PC-9 (cell line): Measurements from ENCODE around the gene ITGAV. TPM values are rescaled to one million over a fixed set of nuclear protein-coding genes. Genes with fewer than 3 reads are reported as not detected.
"Not testable (repeated sequence)": the region's sequence is repeated elsewhere in the genome, so short reads cannot be mapped to it uniquely, and the experiment has no call there.

Experiments
- BruUV-seq: library from RNA; stranded (reverse); fragments of 400-500 nt; replicated peaks from 2 replicates; lab custom pipeline; 2021; lab: Mats Ljungman, UMichigan
- CTCF ChIA-PET: fragments of 300-600 bp; sonication (Branson Sonifier 250); formaldehyde crosslinking; loops from one replicate; lab custom pipeline; 2022; ENCODE audit warnings: antibody characterized with exemption; lab: Charles Lee
- POLR2A ChIA-PET: fragments of 300-600 bp; sonication (Branson Sonifier 250); formaldehyde crosslinking; loops from one replicate; lab custom pipeline; 2022; ENCODE audit warnings: antibody characterized with exemption; ENCODE audit not compliant: unreplicated experiment; lab: Charles Lee
- DNase-seq, 2 experiments: peaks; one replicate each; pipeline versions ENCODE4 v3.0.0 to v3.0.0-alpha.2; 2015 to 2022; ENCODE audit warnings: mixed read lengths in 1 of 2
- H2AFZ ChIP-seq: fragments of 200-600 bp; sonication (generic); 2 replicates; pipeline ENCODE4 v1.8.1; 2017; ENCODE audit warnings: antibody characterized with exemption
- H3F3A ChIP-seq: fragments of 200-600 bp; sonication (generic); 2 replicates; pipeline ENCODE4 v1.8.1; 2017; ENCODE audit warnings: antibody characterized with exemption, mild to moderate bottlenecking, low read depth; ENCODE audit not compliant: insufficient read depth
- H3K27ac ChIP-seq: fragments of 200-600 bp; sonication (generic); 2 replicates; pipeline ENCODE4 v1.6.1; 2016; ENCODE audit warnings: mixed run types
- H3K27me3 ChIP-seq: fragments of 200-600 bp; sonication (generic); 2 replicates; pipeline ENCODE4 v1.6.1; 2016; ENCODE audit warnings: low read depth, mixed run types; ENCODE audit not compliant: insufficient read depth
- H3K36me3 ChIP-seq: fragments of 200-600 bp; sonication (generic); 2 replicates; pipeline ENCODE4 v1.6.1; 2016; ENCODE audit warnings: low read depth, mixed run types
- H3K4me1 ChIP-seq: fragments of 200-600 bp; sonication (generic); replicated peaks from 2 replicates; pipeline ENCODE4 v1.6.1; 2016; ENCODE audit warnings: mixed run types; ENCODE audit not compliant: insufficient read depth
- H3K4me2 ChIP-seq: fragments of 200-600 bp; sonication (generic); 2 replicates; pipeline ENCODE4 v1.6.1; 2017; ENCODE audit warnings: mixed run types
- H3K4me3 ChIP-seq: fragments of 200-600 bp; sonication (generic); 2 replicates; pipeline ENCODE4 v1.6.1; 2016; ENCODE audit warnings: mixed run types
- H3K79me2 ChIP-seq: fragments of 200-600 bp; sonication (generic); 2 replicates; pipeline ENCODE4 v1.6.1; 2017; ENCODE audit warnings: low read depth, mixed run types
- H3K9me2 ChIP-seq: fragments of 200-600 bp; sonication (generic); 2 replicates; pipeline ENCODE4 v1.8.1; 2017; ENCODE audit warnings: mild to moderate bottlenecking; ENCODE audit not compliant: insufficient read depth
- H3K9me3 ChIP-seq: fragments of 200-600 bp; sonication (generic); 2 replicates; pipeline ENCODE4 v1.8.1; 2016; ENCODE audit warnings: low read depth; ENCODE audit not compliant: insufficient read depth
- H4K20me1 ChIP-seq: fragments of 200-600 bp; sonication (generic); 2 replicates; pipeline ENCODE4 v1.8.1; 2017; ENCODE audit not compliant: insufficient read depth
- EZH2 ChIP-seq: fragments of 200-600 bp; sonication (generic); IDR thresholded peaks from 2 replicates; pipeline ENCODE4 v1.8.0; 2017; ENCODE audit warnings: antibody characterized with exemption, low read depth
- intact Hi-C: fragments of 100-400 bp; cut with micrococcal nuclease; formaldehyde crosslinking; loops from one replicate; pipeline ENCODE4 v1.10.0; 2022; ENCODE audit not compliant: unreplicated experiment
- total RNA-seq: library from RNA; stranded (reverse); gene quantifications from 2 replicates; pipeline ENCODE4 v1.2.3, GENCODE V29; 2021
- TF ChIP-seq, protein P1 (sequence below): fragments of 200-600 bp; sonication (generic); conservative IDR thresholded peaks from 2 replicates; pipeline ENCODE4 v1.6.1; 2017; ENCODE audit warnings: mixed run types, antibody characterized with exemption, mild to moderate bottlenecking, moderate library complexity

The ITGAV gene
- total RNA-seq, 1 experiment from 2014 or later, result 28.0 TPM

DNA sequence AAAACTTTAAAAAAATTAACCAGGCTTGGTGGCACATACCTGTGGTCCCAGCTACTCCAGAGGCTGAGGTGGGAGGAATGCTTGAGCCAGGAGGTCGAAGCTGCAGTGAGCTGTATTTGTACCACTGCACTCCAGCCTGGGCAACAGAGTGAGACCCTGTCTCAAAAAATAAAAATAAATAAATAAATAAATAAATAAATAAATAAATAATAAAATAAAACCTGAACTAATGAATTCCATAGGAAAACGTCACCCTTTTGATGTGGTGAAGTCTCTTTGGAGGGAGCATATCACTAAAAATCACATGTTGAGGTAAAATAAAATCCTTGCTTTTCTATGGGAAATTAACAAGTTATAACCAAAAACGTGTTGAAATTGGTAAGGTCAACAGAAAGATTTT lies 29.6 kb upstream of the ITGAV start:
- BruUV-seq, result no TSS peak
- CTCF ChIA-PET, result no interaction called here
- no peak overlapping the region for H3K4me2 ChIP-seq

DNA sequence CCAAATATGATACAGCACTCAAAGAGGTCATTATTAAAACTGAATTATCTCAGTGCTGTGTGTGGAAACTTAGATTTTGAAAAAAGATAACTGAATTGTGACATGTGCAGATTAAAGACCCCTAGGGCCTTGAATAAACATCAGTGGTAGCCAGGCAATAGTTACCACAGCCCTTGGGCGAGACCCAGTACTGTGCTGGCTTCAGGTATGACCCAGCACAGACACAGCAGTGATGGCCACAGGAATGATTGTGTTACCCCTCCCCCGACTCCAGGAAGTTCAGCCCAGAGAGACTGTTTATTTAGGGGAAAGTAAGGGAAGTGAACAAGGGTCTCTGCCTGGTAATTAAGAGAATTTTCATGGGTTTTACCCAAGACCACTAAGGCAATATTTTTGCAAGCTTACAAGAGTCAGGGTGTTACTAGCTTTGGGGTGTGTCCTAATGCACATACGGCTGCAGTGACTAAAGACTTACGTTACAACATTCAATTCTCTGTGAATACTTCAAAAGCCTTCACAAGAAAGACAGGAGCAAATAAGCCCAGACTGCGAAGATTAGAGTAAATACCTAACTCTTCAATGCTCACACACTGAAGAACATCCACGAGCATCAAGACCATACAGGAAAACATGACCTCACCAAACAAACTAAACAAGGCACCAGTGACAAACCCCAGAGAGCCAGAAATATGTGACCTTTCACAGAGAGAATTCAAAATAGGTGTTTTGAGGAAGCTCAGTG lies 28.2 kb upstream of the ITGAV start:
- no peak for DNase-seq
- POLR2A ChIA-PET, result no interaction called here
- CTCF ChIA-PET, result no interaction called here
- Histone ChIP-seq H3F3A (no peaks in the 10 kb centered on the region), H3K79me2 (no peaks in the 10 kb centered on the region), H2AFZ (no peak overlapping the region), H4K20me1 (no peaks in the 10 kb centered on the region), H3K9me2 (peaks cover 4% of the 10 kb centered on the region; the same call in 1 of the 2 replicates), H3K4me1 (peaks cover 7% of the 10 kb centered on the region; the same call in 1 of the 2 replicates), H3K9me3 (no peaks in the 10 kb centered on the region), H3K4me3 (no peak overlapping the region), H3K4me2 (no peak overlapping the region), H3K36me3 (no peaks in the 10 kb centered on the region), H3K27me3 (no peaks in the 10 kb centered on the region), H3K27ac (no peak overlapping the region)
- no TSS peak for BruUV-seq
- intact Hi-C loops, result no loop called here
- TF ChIP-seq, protein P1, sequence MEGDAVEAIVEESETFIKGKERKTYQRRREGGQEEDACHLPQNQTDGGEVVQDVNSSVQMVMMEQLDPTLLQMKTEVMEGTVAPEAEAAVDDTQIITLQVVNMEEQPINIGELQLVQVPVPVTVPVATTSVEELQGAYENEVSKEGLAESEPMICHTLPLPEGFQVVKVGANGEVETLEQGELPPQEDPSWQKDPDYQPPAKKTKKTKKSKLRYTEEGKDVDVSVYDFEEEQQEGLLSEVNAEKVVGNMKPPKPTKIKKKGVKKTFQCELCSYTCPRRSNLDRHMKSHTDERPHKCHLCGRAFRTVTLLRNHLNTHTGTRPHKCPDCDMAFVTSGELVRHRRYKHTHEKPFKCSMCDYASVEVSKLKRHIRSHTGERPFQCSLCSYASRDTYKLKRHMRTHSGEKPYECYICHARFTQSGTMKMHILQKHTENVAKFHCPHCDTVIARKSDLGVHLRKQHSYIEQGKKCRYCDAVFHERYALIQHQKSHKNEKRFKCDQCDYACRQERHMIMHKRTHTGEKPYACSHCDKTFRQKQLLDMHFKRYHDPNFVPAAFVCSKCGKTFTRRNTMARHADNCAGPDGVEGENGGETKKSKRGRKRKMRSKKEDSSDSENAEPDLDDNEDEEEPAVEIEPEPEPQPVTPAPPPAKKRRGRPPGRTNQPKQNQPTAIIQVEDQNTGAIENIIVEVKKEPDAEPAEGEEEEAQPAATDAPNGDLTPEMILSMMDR, result no peak
- no peak for TF ChIP-seq EZH2

More for the DNA sequence above, 29.6 kb upstream of the ITGAV start:
- POLR2A ChIA-PET, result interaction anchor here (0.7 kb wide), 1 partner anchor 30 kb away, joined by 8 read pairs; the partner anchor contains the start of gene ITGAV
- H3K9me3 ChIP-seq, result no peaks in the 10 kb centered on the region
- H3K79me2 ChIP-seq, result no peaks in the 10 kb centered on the region
- peaks cover 5% of the 10 kb centered on the region; the same call in 1 of the 2 replicates for H3K9me2 ChIP-seq
- TF ChIP-seq, protein P1, result no peak
- TF ChIP-seq EZH2, result no peak
- no peaks in the 10 kb centered on the region for H3K36me3 ChIP-seq
- H3K4me1 ChIP-seq, result peaks cover 7% of the 10 kb centered on the region; the same call in 1 of the 2 replicates
- no peaks in the 10 kb centered on the region for H3K27me3 ChIP-seq
- H2AFZ ChIP-seq, result no peak overlapping the region
- DNase-seq, result no peak
- intact Hi-C loops, result no loop called here
- H3F3A ChIP-seq, result no peaks in the 10 kb centered on the region
- no peak overlapping the region for H3K27ac ChIP-seq
- H3K4me3 ChIP-seq, result no peak overlapping the region
- H4K20me1 ChIP-seq, result no peaks in the 10 kb centered on the region

DNA sequence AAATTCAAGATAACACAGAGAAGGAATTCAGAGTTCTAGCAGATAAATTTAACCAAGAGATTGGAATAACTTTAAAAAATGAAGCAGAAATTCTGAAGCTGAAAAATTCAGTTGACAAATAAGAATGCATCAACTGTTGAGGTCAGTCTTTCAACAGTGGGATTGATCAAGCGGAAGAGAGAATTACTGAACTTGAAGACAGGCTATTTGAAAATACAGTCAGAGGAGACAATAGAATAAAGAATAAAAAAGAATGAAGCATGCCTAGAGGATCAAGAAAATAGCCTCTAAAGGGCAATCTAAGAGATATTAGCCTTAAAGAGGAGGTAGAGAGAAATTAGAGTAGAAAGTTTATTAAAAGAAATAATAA lies 27.7 kb upstream of the ITGAV start:
- Histone ChIP-seq H3K4me1 (peaks cover 7% of the 10 kb centered on the region; the same call in 1 of the 2 replicates), H3K9me2 (no peaks in the 10 kb centered on the region), H3K4me2 (no peak overlapping the region), H3K27me3 (no peaks in the 10 kb centered on the region), H3K36me3 (no peaks in the 10 kb centered on the region), H3K4me3 (no peak overlapping the region), H3K79me2 (no peaks in the 10 kb centered on the region), H3K27ac (no peak overlapping the region), H4K20me1 (no peaks in the 10 kb centered on the region), H2AFZ (no peak overlapping the region), H3K9me3 (no peaks in the 10 kb centered on the region), H3F3A (no peaks in the 10 kb centered on the region)
- CTCF ChIA-PET, result no interaction called here
- TF ChIP-seq EZH2, result no peak
- TF ChIP-seq, protein P1, result no peak
- intact Hi-C loops, result no loop called here
- DNase-seq, result no peak
- BruUV-seq, result no TSS peak
- POLR2A ChIA-PET, result no interaction called here

DNA sequence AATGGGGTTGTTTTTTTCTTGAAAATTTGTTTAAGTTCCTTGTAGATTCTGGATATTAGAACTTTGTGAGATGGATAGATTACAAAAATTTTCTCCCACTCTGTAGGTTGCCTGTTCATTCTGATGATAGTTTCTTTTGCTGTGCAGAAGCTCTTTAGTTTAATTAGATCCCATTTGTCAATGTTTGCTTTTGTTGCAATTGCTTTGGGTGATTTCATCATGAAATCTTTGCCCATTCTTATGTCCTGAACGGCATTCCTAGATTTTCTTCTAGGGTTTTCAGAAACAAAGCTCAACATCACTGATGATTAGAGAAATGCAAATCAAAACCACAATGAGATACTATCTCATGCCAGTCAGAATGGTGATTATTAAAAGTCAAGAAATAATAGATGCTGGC lies 21.3 kb upstream of the ITGAV start:
- H3F3A ChIP-seq, result peaks cover 15% of the 10 kb centered on the region; the same call in 1 of the 2 replicates
- H3K27me3 ChIP-seq, H3K36me3 ChIP-seq, H3K9me2 ChIP-seq, intact Hi-C loops, H3K4me3 ChIP-seq, DNase-seq, H2AFZ ChIP-seq, POLR2A ChIA-PET, CTCF ChIA-PET, H4K20me1 ChIP-seq, H3K9me3 ChIP-seq, H3K79me2 ChIP-seq, H3K4me2 ChIP-seq, BruUV-seq: not testable (repeated sequence)
- H3K4me1 ChIP-seq, result peaks cover 16% of the 10 kb centered on the region
- peak overlapping the region; percentile 38; the same call in 1 of the 2 replicates for H3K27ac ChIP-seq

DNA sequence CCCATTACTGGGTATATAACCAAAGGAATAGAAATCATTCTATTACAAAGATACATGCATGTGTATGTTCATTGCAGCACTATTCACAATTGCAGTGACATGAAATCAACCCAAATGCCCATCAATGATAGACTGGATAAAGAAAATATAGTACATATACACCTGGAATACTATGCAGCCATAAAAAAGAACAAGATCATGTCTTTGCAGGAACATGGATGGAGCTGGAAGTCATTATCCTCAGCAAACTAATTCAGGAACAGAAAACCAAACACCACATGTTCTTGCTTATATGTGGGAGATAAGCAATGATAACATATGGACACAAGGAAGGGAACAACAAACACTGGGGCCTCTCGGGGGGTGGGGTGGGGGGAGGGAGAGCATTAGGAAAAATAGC lies 20.7 kb upstream of the ITGAV start:
- H3K9me2 ChIP-seq, H3K4me2 ChIP-seq, H3K27me3 ChIP-seq, H3K4me3 ChIP-seq, H3K79me2 ChIP-seq, H2AFZ ChIP-seq, BruUV-seq, POLR2A ChIA-PET, H3K9me3 ChIP-seq, DNase-seq, CTCF ChIA-PET, intact Hi-C loops, H3K36me3 ChIP-seq, H4K20me1 ChIP-seq: not testable (repeated sequence)
- peaks cover 15% of the 10 kb centered on the region; the same call in 1 of the 2 replicates for H3F3A ChIP-seq
- peak overlapping the region; percentile 38; the same call in 1 of the 2 replicates for H3K27ac ChIP-seq
- peaks cover 16% of the 10 kb centered on the region for H3K4me1 ChIP-seq
